Body of pancreas (tissue), 4 donors: ENCODE measurements around the gene VAV2. TPM values are rescaled to one million over a fixed set of nuclear protein-coding genes. Genes with fewer than 3 reads are reported as not detected.

Experiments
- ATAC-seq: fragments of 150-250 bp; one replicate; pipeline ENCODE4 v1.9.1; 2016
- DNase-seq, 4 donors: peaks; one replicate each; pipeline ENCODE4 v3.0.0-alpha.2; 2019
- H3K27ac ChIP-seq, 4 donors: fragments of 200-600 bp; sonication (generic); 1 replicate in 3 of 4; 2 replicates in 1 of 4; pipeline versions ENCODE4 v1.5.1 to v1.6.1; 2016 to 2019; ENCODE audit warnings: mild to moderate bottlenecking in 1 of 4, mixed read lengths in 1 of 4, moderate library complexity in 1 of 4
- H3K27me3 ChIP-seq, 2 donors: fragments of 200-600 bp; sonication (generic); one replicate each; pipeline ENCODE4 v1.6.0; 2016; ENCODE audit warnings: mild to moderate bottlenecking in 1 of 2
- H3K36me3 ChIP-seq, 2 donors: fragments of 200-600 bp; sonication (generic); replicated peaks in 1 of 2; 2 replicates each; pipeline ENCODE4 v1.5.1; 2016; ENCODE audit warnings: low read depth in 2 of 2; ENCODE audit not compliant: insufficient read depth in 1 of 2
- H3K4me1 ChIP-seq: fragments of 200-600 bp; sonication (generic); one replicate; pipeline ENCODE4 v1.6.0; 2016
- H3K4me3 ChIP-seq, 2 donors: fragments of 200-600 bp; sonication (generic); 1 replicate in 1 of 2; 2 replicates in 1 of 2; pipeline ENCODE4 v1.5.1; 2016 to 2019
- H3K9me3 ChIP-seq, 3 donors: fragments of 200-600 bp; sonication (generic); 1 replicate in 2 of 3; 2 replicates in 1 of 3; pipeline ENCODE4 v1.5.1; 2016
- POLR2A ChIP-seq, 3 donors: fragments of 450-650 bp; IDR thresholded peaks; one replicate each; pipeline ENCODE4 v1.6.1; 2016; ENCODE audit warnings: antibody characterized with exemption in 3 of 3, mild to moderate bottlenecking in 2 of 3
- WGBS, 2 donors: methylation state at CpG; one replicate each; pipeline ENCODE4 v1.1.5; 2017; 5-methylcytosine and 5-hydroxymethylcytosine counted together
- intact Hi-C: fragments of 100-400 bp; cut with DNase I; formaldehyde crosslinking; loops from one replicate; pipeline ENCODE4 v1.15.1; 2023
- total RNA-seq, 2 donors: library from RNA; depleted of rRNA; stranded (reverse); fragments of >200 nt; gene quantifications; one replicate each; pipeline ENCODE4 v1.1.0, GENCODE V29; 2016
- TF ChIP-seq, protein P1 (sequence below), 7 experiments: fragments of 450-650 bp in 4 of 7; fragments of 200-600 bp in 3 of 7; sonication (generic) in 3 of 7; IDR thresholded peaks; one replicate each; pipeline ENCODE4 v1.5.1; 2016 to 2019; ENCODE audit warnings: antibody characterized with exemption in 7 of 7

Gene VAV2
- total RNA-seq, 2 donors from 2014 or later, result 31.6 to 32.3 TPM

DNA sequence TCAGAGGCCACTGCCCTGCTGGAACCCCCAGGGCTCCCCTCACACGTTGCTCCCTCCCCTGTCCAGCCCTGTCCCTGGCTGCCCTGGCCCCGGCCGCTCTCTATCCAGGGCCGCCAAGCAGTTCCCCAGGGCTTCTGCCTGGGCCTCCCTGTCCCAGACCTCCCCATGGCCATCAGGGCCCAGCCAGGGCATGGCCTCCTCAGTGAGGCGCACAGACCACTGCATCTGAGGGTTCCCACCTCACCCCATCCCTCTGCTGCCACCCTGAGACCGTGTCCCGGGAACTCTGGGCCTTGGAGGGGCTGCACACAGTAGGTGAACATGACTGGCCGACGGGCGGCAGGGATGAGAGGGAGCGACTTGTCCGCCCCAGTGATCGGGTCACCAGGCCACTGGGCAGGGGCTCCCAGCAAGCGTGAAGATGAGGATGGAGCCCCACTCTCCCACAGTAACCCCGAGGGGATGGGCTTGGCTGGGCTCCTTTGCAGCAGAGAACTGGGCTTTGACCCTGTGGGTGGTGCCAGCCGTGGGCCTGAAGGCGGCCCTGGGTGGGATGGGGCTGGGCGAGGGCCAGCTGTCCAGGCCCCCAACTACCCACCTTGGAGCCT is 145.5 kb downstream of the VAV2 start:
- no peak overlapping the region for H3K27ac ChIP-seq
- H3K4me1 ChIP-seq, result peaks cover 10% of the 10 kb centered on the region
- DNase-seq, result no peak
- ATAC-seq, result no peak
- TF ChIP-seq, protein P1, sequence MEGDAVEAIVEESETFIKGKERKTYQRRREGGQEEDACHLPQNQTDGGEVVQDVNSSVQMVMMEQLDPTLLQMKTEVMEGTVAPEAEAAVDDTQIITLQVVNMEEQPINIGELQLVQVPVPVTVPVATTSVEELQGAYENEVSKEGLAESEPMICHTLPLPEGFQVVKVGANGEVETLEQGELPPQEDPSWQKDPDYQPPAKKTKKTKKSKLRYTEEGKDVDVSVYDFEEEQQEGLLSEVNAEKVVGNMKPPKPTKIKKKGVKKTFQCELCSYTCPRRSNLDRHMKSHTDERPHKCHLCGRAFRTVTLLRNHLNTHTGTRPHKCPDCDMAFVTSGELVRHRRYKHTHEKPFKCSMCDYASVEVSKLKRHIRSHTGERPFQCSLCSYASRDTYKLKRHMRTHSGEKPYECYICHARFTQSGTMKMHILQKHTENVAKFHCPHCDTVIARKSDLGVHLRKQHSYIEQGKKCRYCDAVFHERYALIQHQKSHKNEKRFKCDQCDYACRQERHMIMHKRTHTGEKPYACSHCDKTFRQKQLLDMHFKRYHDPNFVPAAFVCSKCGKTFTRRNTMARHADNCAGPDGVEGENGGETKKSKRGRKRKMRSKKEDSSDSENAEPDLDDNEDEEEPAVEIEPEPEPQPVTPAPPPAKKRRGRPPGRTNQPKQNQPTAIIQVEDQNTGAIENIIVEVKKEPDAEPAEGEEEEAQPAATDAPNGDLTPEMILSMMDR (IDR thresholded peaks at IDR 0.05), result no peak
- TF ChIP-seq POLR2A (IDR thresholded peaks at IDR 0.05), result no peak
- H3K36me3 ChIP-seq, result no peaks in the 10 kb centered on the region
- intact Hi-C loops, result no loop called here
- H3K27me3 ChIP-seq, result no peaks in the 10 kb centered on the region
- 89 to 95% methylated on average over 5 to 18 of the region's 18 CpGs for WGBS, 2 donors
- H3K4me3 ChIP-seq, result no peak overlapping the region
- H3K9me3 ChIP-seq, result no peaks in the 10 kb centered on the region

DNA sequence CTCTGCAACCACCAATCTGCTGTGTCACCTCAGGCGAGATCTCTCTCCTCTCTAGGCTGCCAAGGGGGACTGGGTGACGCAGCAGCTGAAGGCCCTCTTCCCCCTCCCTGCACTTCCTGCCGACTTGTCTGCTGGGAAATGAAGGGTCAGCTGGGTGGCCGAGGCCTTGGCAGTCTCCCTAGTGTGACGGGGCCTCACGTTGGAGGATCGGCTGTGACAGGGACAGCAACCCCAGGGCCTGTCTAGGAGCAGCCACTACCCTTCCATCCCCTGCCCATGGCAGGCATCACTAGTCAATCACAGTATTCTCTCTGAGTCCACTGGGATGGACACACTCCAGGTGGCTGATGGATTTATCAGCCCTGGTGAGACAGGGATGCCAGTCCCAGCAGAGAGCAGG is 146.7 kb downstream of the VAV2 start:
- WGBS, 2 donors, result 58% methylated on average over 7 of the region's 7 CpGs; no CpG with 5 or more reads in 1 of the 2 donors
- H3K27ac ChIP-seq, result peak overlapping the region in 2 of 4 donors; percentile 49 to 56
- intact Hi-C loops, result no loop called here
- no peaks in the 10 kb centered on the region for H3K36me3 ChIP-seq
- ATAC-seq (peak; percentile 35), DNase-seq (peak; percentile 37 to 75 (median 47))
- H3K4me1 ChIP-seq, result peaks cover 10% of the 10 kb centered on the region
- H3K27me3 ChIP-seq, result no peaks in the 10 kb centered on the region
- no peak overlapping the region for H3K4me3 ChIP-seq
- H3K9me3 ChIP-seq, result no peaks in the 10 kb centered on the region
- TF ChIP-seq POLR2A (IDR thresholded peaks at IDR 0.05), result peak in 1 of 3 donors; percentile 38
- TF ChIP-seq, protein P1 (IDR thresholded peaks at IDR 0.05), result no peak

DNA sequence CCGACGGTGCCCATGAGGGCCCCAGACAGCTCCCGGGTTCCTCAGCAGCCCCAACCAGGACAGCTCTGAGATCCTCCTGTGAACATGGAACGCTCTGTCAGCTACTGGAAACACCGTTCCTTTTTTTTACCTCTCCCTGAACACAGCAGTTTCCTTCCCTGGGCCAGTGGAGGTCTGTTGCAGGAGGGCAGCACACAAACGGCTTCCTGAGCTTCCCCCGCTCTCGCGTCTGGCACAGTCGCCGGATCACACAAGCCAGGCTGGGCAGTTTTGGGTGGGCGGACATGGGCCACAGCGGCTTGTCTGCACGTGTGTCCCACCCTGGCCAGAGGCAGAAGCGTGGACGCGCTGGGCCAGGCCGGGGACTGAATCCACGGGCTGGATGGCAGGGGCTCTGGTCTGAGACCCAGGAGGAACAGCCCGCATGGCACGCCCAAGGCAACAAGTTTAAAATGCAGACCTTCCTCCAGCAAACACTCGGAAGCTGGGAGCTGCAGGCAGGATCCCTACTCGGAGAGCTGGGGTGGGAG is 147.2 kb downstream of the VAV2 start:
- peaks cover 10% of the 10 kb centered on the region for H3K4me1 ChIP-seq
- no peak for DNase-seq
- ATAC-seq, result no peak
- WGBS, 2 donors, result 62 to 94% methylated on average over 12 to 23 of the region's 23 CpGs
- intact Hi-C loops, result no loop called here
- no peaks in the 10 kb centered on the region for H3K9me3 ChIP-seq
- H3K27ac ChIP-seq, result peak overlapping the region in 2 of 4 donors; percentile 49 to 56
- H3K36me3 ChIP-seq, result no peaks in the 10 kb centered on the region
- H3K27me3 ChIP-seq, result no peaks in the 10 kb centered on the region
- TF ChIP-seq, protein P1 (IDR thresholded peaks at IDR 0.05), result no peak
- no peak for TF ChIP-seq POLR2A (IDR thresholded peaks at IDR 0.05)
- no peak overlapping the region for H3K4me3 ChIP-seq

DNA sequence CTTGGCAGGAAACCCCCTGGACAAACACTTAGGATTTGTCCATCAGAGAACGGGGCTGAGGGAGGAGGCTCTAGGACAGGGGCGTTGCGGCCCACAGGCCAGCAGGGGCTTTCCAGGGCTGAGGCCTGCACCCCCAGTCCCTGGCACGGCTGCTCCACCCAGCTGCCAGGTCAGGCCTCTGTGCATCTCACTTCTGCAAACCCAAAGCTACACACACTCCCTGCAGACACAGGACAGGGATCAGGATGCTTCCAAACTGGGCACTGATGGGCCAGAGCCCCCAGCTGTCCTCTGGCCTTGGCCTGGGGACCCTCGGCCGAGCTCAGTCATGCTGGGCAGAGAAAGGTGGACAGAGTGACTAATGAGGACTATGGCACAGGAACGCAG is 147.7 kb downstream of the VAV2 start:
- H3K4me1 ChIP-seq, result peaks cover 10% of the 10 kb centered on the region
- TF ChIP-seq, protein P1 (IDR thresholded peaks at IDR 0.05), result no peak
- no peak for TF ChIP-seq POLR2A (IDR thresholded peaks at IDR 0.05)
- DNase-seq (no peak), ATAC-seq (no peak)
- no peaks in the 10 kb centered on the region for H3K9me3 ChIP-seq
- H3K27me3 ChIP-seq, result no peaks in the 10 kb centered on the region
- no peaks in the 10 kb centered on the region for H3K36me3 ChIP-seq
- 73 to 81% methylated on average over 6 to 7 of the region's 7 CpGs for WGBS, 2 donors
- no peak overlapping the region for H3K4me3 ChIP-seq
- peak overlapping the region in 2 of 4 donors; percentile 1 to 49 for H3K27ac ChIP-seq
- intact Hi-C loops, result no loop called here
